HEK293 (cell line): ENCODE data around the gene LPCAT4.

Experiments used
- CTCF ChIA-PET: fragments of 350-600 bp; formaldehyde crosslinking; extraction: SDS; loops from one replicate; lab custom pipeline; 2021; ENCODE audit warnings: antibody characterized with exemption; lab: Yijun Ruan, JAX
- POLR2A ChIA-PET: fragments of 300-600 bp; formaldehyde crosslinking; extraction: SDS; loops from one replicate; lab custom pipeline; 2020; ENCODE audit warnings: antibody characterized with exemption, inconsistent platforms; lab: Yijun Ruan, JAX
- H3K27ac ChIP-seq: fragments of 200-500 bp; sonication (Bioruptor generic); 2 replicates; pipeline ENCODE4 v1.5.1; 2014; ENCODE audit warnings: low read depth, low read length, control low read depth, inconsistent platforms; ENCODE audit errors: extremely low read depth
- H3K36me3 ChIP-seq, 2 experiments: fragments of 200-500 bp in 1 of 2; sonication (Bioruptor generic) in 1 of 2; 1 replicate in 1 of 2; 2 replicates in 1 of 2; pipeline ENCODE4 v1.5.1; 2014 to 2017; ENCODE audit warnings: inconsistent platforms in 2 of 2, low read length in 2 of 2; ENCODE audit not compliant: control insufficient read depth in 2 of 2, insufficient read depth in 1 of 2
- H3K4me1 ChIP-seq: fragments of 200-500 bp; sonication (Bioruptor generic); 2 replicates; pipeline ENCODE4 v1.5.1; 2014; ENCODE audit warnings: mild to moderate bottlenecking, low read length, inconsistent platforms; ENCODE audit not compliant: control insufficient read depth, insufficient read depth
- H3K4me3 ChIP-seq: 2 replicates; pipeline ENCODE4 v1.5.1; 2011; ENCODE audit warnings: low read depth, mild to moderate bottlenecking, control low read depth, low read length, moderate library complexity
- H3K9me3 ChIP-seq: fragments of 200-500 bp; sonication (Bioruptor generic); 2 replicates; pipeline ENCODE4 v1.5.1; 2014; ENCODE audit warnings: low read depth, low read length, inconsistent platforms; ENCODE audit not compliant: control insufficient read depth, insufficient read depth
- BCL11B ChIP-seq: fragments of 450-650 bp; formaldehyde crosslinking; IDR thresholded peaks from 2 replicates; pipeline ENCODE4 v1.5.1; 2016; ENCODE audit warnings: low read depth, missing biosample characterization, missing genetic modification characterization
- OVOL3 ChIP-seq: fragments of 450-650 bp; formaldehyde crosslinking; IDR thresholded peaks from 2 replicates; pipeline ENCODE4 v1.5.1; 2016; ENCODE audit warnings: missing biosample characterization, missing genetic modification characterization
- ZBTB10 ChIP-seq: fragments of 450-650 bp; formaldehyde crosslinking; IDR thresholded peaks from 2 replicates; pipeline ENCODE4 v1.5.1; 2016; ENCODE audit warnings: missing biosample characterization, missing genetic modification characterization
- ZBTB20 ChIP-seq: fragments of 450-650 bp; formaldehyde crosslinking; IDR thresholded peaks from 2 replicates; pipeline ENCODE4 v1.5.1; 2016; ENCODE audit warnings: missing biosample characterization, missing genetic modification characterization
- ZBTB21 ChIP-seq: fragments of 450-650 bp; formaldehyde crosslinking; IDR thresholded peaks from 2 replicates; pipeline ENCODE4 v1.5.1; 2017; ENCODE audit warnings: missing biosample characterization, missing genetic modification characterization
- ZFP37 ChIP-seq: fragments of 450-650 bp; formaldehyde crosslinking; IDR thresholded peaks from 2 replicates; pipeline ENCODE4 v1.5.1; 2016; ENCODE audit warnings: missing biosample characterization, missing genetic modification characterization
- ZNF112 ChIP-seq: fragments of 450-650 bp; formaldehyde crosslinking; IDR thresholded peaks from 2 replicates; pipeline ENCODE4 v1.5.0; 2017; ENCODE audit warnings: missing biosample characterization, missing genetic modification characterization
- ZNF140 ChIP-seq: fragments of 450-650 bp; formaldehyde crosslinking; IDR thresholded peaks from 2 replicates; pipeline ENCODE4 v1.5.1; 2016; ENCODE audit warnings: missing biosample characterization, missing genetic modification characterization
- ZNF146 ChIP-seq: fragments of 450-650 bp; formaldehyde crosslinking; IDR thresholded peaks from 2 replicates; pipeline ENCODE4 v1.5.1; 2016; ENCODE audit warnings: missing biosample characterization, missing genetic modification characterization
- ZNF248 ChIP-seq: fragments of 450-650 bp; formaldehyde crosslinking; IDR thresholded peaks from 2 replicates; pipeline ENCODE4 v1.5.1; 2017; ENCODE audit warnings: missing biosample characterization, missing genetic modification characterization
- ZNF266 ChIP-seq: fragments of 450-650 bp; formaldehyde crosslinking; IDR thresholded peaks from 2 replicates; pipeline ENCODE4 v1.5.1; 2016; ENCODE audit warnings: missing biosample characterization, missing genetic modification characterization, low read depth
- ZNF280D ChIP-seq: fragments of 450-650 bp; formaldehyde crosslinking; IDR thresholded peaks from 2 replicates; pipeline ENCODE4 v1.5.1; 2016; ENCODE audit warnings: missing biosample characterization, missing genetic modification characterization
- ZNF302 ChIP-seq: fragments of 450-650 bp; formaldehyde crosslinking; IDR thresholded peaks from 2 replicates; pipeline ENCODE4 v1.5.1; 2016; ENCODE audit warnings: missing biosample characterization, missing genetic modification characterization, low read depth
- ZNF341 ChIP-seq: fragments of 450-650 bp; formaldehyde crosslinking; IDR thresholded peaks from 2 replicates; pipeline ENCODE4; 2016; ENCODE audit warnings: low read depth, missing biosample characterization, missing genetic modification characterization
- ZNF391 ChIP-seq: fragments of 450-650 bp; formaldehyde crosslinking; IDR thresholded peaks from 2 replicates; pipeline ENCODE4 v1.5.1; 2016; ENCODE audit warnings: low read depth, missing biosample characterization, missing genetic modification characterization, borderline replicate concordance
- ZNF394 ChIP-seq: fragments of 450-650 bp; formaldehyde crosslinking; IDR thresholded peaks from 2 replicates; pipeline ENCODE4 v1.5.1; 2016; ENCODE audit warnings: missing biosample characterization, missing genetic modification characterization, mild to moderate bottlenecking, moderate library complexity, borderline replicate concordance
- ZNF488 ChIP-seq: fragments of 450-650 bp; formaldehyde crosslinking; IDR thresholded peaks from 2 replicates; pipeline ENCODE4 v1.5.1; 2016; ENCODE audit warnings: missing biosample characterization, missing genetic modification characterization
- ZNF585B ChIP-seq: fragments of 450-650 bp; formaldehyde crosslinking; IDR thresholded peaks from 2 replicates; pipeline ENCODE4 v1.5.1; 2016; ENCODE audit warnings: missing biosample characterization, missing genetic modification characterization
- ZNF596 ChIP-seq: fragments of 450-650 bp; IDR thresholded peaks from 2 replicates; pipeline ENCODE4 v1.5.0; 2018; ENCODE audit warnings: missing biosample characterization, mild to moderate bottlenecking, missing genetic modification characterization, moderate library complexity
- ZNF658 ChIP-seq: fragments of 450-650 bp; formaldehyde crosslinking; IDR thresholded peaks from 2 replicates; pipeline ENCODE4; 2016; ENCODE audit warnings: missing biosample characterization, missing genetic modification characterization
- ZNF677 ChIP-seq: fragments of 450-650 bp; IDR thresholded peaks from 2 replicates; pipeline ENCODE4 v1.5.0; 2018; ENCODE audit warnings: missing biosample characterization, mild to moderate bottlenecking, missing genetic modification characterization, moderate library complexity
- ZNF792 ChIP-seq: fragments of 450-650 bp; formaldehyde crosslinking; IDR thresholded peaks from 2 replicates; pipeline ENCODE4 v1.5.1; 2016; ENCODE audit warnings: missing biosample characterization, missing genetic modification characterization
- TF ChIP-seq, protein P1 (sequence below): fragments of 450-650 bp; formaldehyde crosslinking; IDR thresholded peaks from 2 replicates; pipeline ENCODE4 v1.5.1; 2016; ENCODE audit warnings: missing biosample characterization, missing genetic modification characterization
- TF ChIP-seq, protein P2 (sequence below): fragments of 450-650 bp; formaldehyde crosslinking; optimal IDR thresholded peaks from 2 replicates; pipeline ENCODE3; 2016; ENCODE audit warnings: missing biosample characterization, mild to moderate bottlenecking, missing genetic modification characterization
- TF ChIP-seq, protein P3 (sequence below): fragments of 450-650 bp; formaldehyde crosslinking; IDR thresholded peaks from 2 replicates; pipeline ENCODE4 v1.5.1; 2017; ENCODE audit warnings: missing biosample characterization, missing genetic modification characterization

The LPCAT4 gene

DNA sequence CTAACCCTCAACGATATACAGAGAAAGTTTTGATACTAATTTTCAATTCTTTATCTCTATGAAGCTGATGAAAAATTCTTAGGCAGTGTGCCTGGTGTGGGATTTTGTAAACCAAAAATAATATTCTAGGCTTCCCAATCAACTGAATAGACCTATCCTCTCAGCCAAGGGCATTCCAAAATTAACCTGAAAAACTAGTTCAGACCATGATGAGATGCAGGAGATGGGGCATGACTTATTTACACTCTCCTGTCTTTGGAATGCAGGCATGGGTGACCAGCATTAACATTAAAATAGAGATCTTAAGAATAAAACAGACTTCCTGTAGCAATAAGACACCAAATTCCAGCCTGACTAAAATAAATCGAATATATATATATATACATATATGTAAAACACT is 7.8 kb upstream of the LPCAT4 start:
- Histone ChIP-seq H3K4me1 (no peaks in the 10 kb centered on the region), H3K27ac (no peak overlapping the region), H3K9me3 (no peaks in the 10 kb centered on the region), H3K4me3 (no peak overlapping the region), H3K36me3 (no peaks in the 10 kb centered on the region)
- TF ChIP-seq ZNF585B (tag by site-specific recombination) (no peak), ZNF596 (tag by site-specific recombination) (no peak), ZNF248 (tag by site-specific recombination) (no peak), ZNF391 (tag by site-specific recombination) (no peak), ZNF266 (no peak), ZFP37 (no peak), ZNF394 (tag by site-specific recombination) (no peak), ZNF658 (tag by site-specific recombination) (no peak), ZBTB10 (tag by site-specific recombination) (no peak), ZBTB20 (tag by site-specific recombination) (no peak), ZNF112 (no peak), ZNF146 (tag by site-specific recombination) (no peak), ZNF792 (tag by site-specific recombination) (no peak), ZNF140 (tag by site-specific recombination) (no peak), ZNF341 (tag by site-specific recombination) (no peak), ZNF677 (tag by site-specific recombination) (no peak), OVOL3 (no peak)
- TF ChIP-seq, protein P1, sequence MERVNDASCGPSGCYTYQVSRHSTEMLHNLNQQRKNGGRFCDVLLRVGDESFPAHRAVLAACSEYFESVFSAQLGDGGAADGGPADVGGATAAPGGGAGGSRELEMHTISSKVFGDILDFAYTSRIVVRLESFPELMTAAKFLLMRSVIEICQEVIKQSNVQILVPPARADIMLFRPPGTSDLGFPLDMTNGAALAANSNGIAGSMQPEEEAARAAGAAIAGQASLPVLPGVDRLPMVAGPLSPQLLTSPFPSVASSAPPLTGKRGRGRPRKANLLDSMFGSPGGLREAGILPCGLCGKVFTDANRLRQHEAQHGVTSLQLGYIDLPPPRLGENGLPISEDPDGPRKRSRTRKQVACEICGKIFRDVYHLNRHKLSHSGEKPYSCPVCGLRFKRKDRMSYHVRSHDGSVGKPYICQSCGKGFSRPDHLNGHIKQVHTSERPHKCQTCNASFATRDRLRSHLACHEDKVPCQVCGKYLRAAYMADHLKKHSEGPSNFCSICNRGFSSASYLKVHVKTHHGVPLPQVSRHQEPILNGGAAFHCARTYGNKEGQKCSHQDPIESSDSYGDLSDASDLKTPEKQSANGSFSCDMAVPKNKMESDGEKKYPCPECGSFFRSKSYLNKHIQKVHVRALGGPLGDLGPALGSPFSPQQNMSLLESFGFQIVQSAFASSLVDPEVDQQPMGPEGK (tag by site-specific recombination), result no peak
- TF ChIP-seq, protein P2, sequence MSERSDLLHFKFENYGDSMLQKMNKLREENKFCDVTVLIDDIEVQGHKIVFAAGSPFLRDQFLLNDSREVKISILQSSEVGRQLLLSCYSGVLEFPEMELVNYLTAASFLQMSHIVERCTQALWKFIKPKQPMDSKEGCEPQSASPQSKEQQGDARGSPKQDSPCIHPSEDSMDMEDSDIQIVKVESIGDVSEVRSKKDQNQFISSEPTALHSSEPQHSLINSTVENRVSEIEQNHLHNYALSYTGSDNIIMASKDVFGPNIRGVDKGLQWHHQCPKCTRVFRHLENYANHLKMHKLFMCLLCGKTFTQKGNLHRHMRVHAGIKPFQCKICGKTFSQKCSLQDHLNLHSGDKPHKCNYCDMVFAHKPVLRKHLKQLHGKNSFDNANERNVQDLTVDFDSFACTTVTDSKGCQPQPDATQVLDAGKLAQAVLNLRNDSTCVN (tag by site-specific recombination), result no peak
- TF ChIP-seq, protein P3, sequence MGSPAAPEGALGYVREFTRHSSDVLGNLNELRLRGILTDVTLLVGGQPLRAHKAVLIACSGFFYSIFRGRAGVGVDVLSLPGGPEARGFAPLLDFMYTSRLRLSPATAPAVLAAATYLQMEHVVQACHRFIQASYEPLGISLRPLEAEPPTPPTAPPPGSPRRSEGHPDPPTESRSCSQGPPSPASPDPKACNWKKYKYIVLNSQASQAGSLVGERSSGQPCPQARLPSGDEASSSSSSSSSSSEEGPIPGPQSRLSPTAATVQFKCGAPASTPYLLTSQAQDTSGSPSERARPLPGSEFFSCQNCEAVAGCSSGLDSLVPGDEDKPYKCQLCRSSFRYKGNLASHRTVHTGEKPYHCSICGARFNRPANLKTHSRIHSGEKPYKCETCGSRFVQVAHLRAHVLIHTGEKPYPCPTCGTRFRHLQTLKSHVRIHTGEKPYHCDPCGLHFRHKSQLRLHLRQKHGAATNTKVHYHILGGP (tag by site-specific recombination), result no peak
- ChIA-PET POLR2A (no interaction called here), CTCF (no interaction called here)

DNA sequence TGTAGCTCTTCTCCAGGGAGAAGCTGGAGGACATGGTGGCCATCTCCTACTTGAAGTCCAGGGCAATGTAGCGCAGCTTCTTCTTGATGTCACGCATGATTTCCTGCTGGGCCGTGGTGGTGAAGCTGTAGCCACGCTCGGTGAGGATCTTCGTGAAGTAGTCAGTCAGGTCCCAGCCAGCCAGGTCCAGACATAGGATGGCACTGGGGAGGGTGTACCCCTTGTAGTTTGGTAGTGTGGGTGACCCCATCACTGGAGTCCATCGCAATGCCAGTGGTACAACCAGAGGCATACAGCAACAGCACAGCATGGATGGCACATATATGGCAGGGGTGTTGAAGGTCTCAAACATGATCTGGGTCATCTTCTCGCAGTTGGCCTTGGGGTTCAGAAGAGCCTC is 7.0 kb upstream of the LPCAT4 start:
- Histone ChIP-seq H3K36me3 (no peaks in the 10 kb centered on the region), H3K4me1 (no peaks in the 10 kb centered on the region), H3K27ac (no peak overlapping the region), H3K4me3 (no peak overlapping the region), H3K9me3 (no peaks in the 10 kb centered on the region)
- ChIA-PET POLR2A (no interaction called here), CTCF (no interaction called here)
- TF ChIP-seq ZNF302 (tag by site-specific recombination) (no peak), BCL11B (tag by site-specific recombination) (no peak), ZNF488 (no peak), ZBTB21 (tag by site-specific recombination) (no peak), ZNF280D (no peak)
